Naive thymus-derived CD8-positive, alpha-beta T cell (primary cell): Measurements from ENCODE around the gene SERINC1. TPM values are rescaled to one million over a fixed set of nuclear protein-coding genes. Genes with fewer than 3 reads are reported as not detected.

Experiments
- polyA plus RNA-seq, 3 donors: library from polyadenylated mRNA; unstranded; fragments of 300-500 nt; fragmentation: Illumina TruSeq; gene quantifications; one replicate each; pipeline ENCODE4 v1.2.3, GENCODE V29; 2021
- total RNA-seq, 8 experiments: library from RNA in 2 of 8; stranded (reverse) in 2 of 8; gene quantifications; one replicate each; pipeline ENCODE4 v1.2.3 and lab custom pipeline; 2021 to 2026

The SERINC1 gene
- total and polyA plus RNA-seq, 5 experiments from 2014 or later: 94.8 to 143 (median 102) TPM

Other genes with a start within 250 kb of the SERINC1 start
- 10 to 100 TPM; 30.6 to 33.3 TPM for gene HSF2, start 72.2 kb downstream of the SERINC1 start, total RNA-seq
- gene HSF2, start 72.2 kb downstream of the SERINC1 start, polyA plus RNA-seq: 10 to 100 TPM; 17.9 to 32.6 (median 22.7) TPM
- gene PKIB, start 138.6 kb upstream of the SERINC1 start, total RNA-seq: under 1 TPM; 0.65 to 0.82 TPM
- gene PKIB, start 138.6 kb upstream of the SERINC1 start, polyA plus RNA-seq: under 1 TPM; 0.45 to 0.81 (median 0.75) TPM